NCI-H2196 (cell line): Measurements from ENCODE around the gene EFNB1.
"Not testable (repeated sequence)": the region's sequence is repeated elsewhere in the genome, so short reads cannot be mapped to it uniquely, and the experiment has no call there.

ENCODE experiments used
- DNase-seq: peaks from one replicate; lab custom pipeline; 2025; ENCODE audit not compliant: unreplicated experiment; lab: John Stamatoyannopoulos, UW

EFNB1 gene

GRCh38 chrX:68828740-68829581 lies at the start of gene EFNB1:
Gene EFNB1, plus strand, starts transcription at chrX:68829021. Its CDS starts 756 bp downstream, at chrX:68829777.
- DNase-seq = peak; percentile 89

GRCh38 chrX:68781295-68781694 lies 47.5 kb upstream of the EFNB1 start:
- not testable (repeated sequence) for DNase-seq

- DNase-seq = no peak
Observed at GRCh38 chrX:68784816-68785215, 44.0 kb upstream of the EFNB1 start.

DNA sequence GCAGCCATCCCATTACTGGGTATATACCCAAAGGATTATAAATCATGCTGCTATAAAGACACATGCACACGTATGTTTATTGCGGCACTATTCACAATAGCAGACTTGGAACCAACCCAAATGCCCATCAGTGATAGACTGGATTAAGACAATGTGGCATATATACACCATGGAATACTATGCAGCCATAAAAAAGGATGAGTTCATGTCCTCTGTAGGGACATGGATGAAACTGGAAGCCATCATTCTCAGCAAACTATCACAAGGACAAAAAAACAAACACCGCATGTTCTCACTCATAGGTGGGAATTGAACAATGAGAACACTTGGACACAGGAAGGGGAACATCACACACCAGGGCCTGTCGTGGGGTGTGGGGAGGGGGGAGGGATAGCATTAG lies 42.2 kb upstream of the EFNB1 start:
- not testable (repeated sequence) for DNase-seq

DNA sequence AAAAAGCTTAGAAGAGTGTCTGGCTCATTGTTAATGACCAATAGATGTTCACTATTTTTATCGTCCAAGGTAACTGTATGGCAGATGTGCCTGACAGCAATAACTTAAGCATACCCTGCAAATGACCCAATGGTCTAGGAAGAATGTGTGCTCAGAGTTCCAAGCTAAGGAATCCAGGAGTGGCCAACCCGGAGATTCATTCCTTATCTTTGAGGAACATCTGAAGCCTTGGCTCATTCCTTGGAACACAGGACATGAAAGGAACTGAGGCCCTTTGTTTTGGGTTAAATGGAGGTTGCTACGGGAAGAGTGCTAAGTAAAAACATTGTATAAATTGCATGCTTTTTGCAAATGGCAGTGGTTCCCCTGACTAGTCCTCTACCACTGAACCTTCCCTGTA lies 38.9 kb upstream of the EFNB1 start:
- DNase-seq = no peak

- DNase-seq = no peak
Observed at GRCh38 chrX:68792083-68792482, 36.7 kb upstream of the EFNB1 start.

- no peak for DNase-seq
Observed at GRCh38 chrX:68794461-68794860, 34.4 kb upstream of the EFNB1 start.

DNA sequence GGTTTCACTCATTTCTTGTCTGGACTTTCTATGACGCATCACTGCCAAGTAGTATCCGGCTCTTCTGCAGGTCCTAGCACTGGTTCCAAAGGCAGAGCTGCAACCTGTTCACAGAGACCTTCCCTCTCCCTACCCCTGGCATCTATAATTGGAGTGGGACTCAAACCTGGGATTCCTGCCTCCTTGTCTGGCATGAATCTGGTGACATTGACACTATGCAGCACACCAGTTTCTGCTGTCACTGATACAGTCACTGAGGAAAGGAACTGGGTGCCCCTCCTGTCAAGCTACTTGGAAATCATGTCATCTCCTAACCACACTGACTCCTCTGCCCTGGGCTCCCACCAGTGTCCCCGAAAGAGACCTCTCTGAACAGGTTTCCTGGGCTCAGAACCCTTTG lies 33.1 kb upstream of the EFNB1 start:
- DNase-seq = no peak

GRCh38 chrX:68798400-68798799 lies 30.4 kb upstream of the EFNB1 start:
- DNase-seq = not testable (repeated sequence)

DNA sequence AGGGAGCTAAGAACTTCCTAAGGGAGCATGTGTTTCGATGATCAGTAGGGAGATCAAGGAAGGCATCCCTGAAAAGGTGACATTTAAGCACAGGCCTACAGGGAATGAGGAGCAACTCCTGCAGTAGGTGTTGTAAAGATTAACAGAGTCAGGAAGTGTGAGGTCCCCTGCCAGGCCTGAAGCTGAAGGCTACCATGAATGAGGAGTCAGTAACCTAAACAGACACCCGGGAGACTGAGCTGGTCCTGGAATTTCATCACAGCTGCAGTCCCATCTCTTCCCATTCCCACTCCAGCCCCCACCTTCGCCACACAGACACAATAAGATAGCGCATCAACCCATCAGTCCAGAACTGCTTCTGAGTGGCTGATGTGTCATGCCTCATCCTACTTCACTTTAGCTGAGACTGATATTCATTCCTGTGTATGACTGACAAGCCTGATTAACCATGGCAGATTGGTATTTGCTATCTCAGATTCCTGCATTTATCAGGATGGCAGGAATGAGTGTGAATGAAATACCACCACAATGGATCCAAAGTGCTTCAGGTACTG lies 27.0 kb upstream of the EFNB1 start:
- DNase-seq = no peak

DNA sequence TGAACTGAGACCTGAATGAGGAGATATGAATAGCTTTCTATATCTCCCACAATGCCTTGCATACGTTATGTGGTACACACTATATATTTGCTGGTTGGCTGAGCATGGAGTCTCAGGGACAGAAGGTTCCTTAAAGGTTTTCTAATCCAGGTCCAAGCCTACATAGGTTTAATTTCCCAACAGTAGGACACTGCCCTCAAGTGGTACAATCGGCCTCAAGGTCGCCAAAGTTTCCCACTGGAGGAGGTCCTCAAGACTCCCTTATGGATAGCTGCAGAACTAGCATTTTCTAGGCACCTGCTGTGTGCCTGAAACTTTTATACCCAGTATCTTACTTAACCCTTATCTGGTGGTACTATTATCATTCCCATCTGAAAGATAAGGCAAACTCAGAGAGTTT lies 21.0 kb upstream of the EFNB1 start:
- DNase-seq = no peak

GRCh38 chrX:68808686-68809357 lies 20.0 kb upstream of the EFNB1 start:
- no peak for DNase-seq

- no peak for DNase-seq
Observed at GRCh38 chrX:68820476-68821110, 8.2 kb upstream of the EFNB1 start.

- DNase-seq = no peak
Observed at GRCh38 chrX:68821616-68822015, 7.2 kb upstream of the EFNB1 start.

GRCh38 chrX:68822641-68823410 lies 6.0 kb upstream of the EFNB1 start:
- DNase-seq = peak; percentile 34

GRCh38 chrX:68823413-68824151 lies 5.2 kb upstream of the EFNB1 start:
- no peak for DNase-seq

- DNase-seq = no peak
Observed at GRCh38 chrX:68824152-68824433, 4.7 kb upstream of the EFNB1 start.

DNA sequence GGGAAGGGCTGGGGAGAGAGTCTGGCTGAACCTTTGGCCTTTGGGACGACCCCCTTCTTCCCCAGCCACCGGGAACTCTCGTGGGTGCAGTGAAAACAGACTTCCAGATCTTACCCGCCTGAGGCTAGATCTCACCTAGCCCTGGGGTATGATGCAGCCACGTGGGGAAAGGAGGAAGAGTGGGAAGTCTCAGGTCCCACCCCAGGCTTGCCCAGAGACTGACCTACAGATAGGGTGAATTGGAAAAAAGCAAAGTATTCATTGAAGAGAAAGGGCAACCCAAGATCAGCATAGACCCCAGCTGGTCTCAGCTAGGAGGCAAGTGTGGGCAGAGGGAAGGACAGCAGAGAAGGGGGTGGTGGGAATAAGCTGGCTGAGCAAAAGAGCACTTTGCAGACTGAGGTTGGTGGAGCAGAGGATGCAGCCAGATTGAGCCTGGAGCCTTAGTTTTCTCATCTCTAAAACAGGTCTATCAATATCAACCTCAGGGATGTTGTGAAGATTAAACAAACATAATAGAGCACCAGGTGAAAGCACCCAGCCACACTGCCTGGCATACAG lies 4.2 kb upstream of the EFNB1 start:
- DNase-seq = no peak

DNA sequence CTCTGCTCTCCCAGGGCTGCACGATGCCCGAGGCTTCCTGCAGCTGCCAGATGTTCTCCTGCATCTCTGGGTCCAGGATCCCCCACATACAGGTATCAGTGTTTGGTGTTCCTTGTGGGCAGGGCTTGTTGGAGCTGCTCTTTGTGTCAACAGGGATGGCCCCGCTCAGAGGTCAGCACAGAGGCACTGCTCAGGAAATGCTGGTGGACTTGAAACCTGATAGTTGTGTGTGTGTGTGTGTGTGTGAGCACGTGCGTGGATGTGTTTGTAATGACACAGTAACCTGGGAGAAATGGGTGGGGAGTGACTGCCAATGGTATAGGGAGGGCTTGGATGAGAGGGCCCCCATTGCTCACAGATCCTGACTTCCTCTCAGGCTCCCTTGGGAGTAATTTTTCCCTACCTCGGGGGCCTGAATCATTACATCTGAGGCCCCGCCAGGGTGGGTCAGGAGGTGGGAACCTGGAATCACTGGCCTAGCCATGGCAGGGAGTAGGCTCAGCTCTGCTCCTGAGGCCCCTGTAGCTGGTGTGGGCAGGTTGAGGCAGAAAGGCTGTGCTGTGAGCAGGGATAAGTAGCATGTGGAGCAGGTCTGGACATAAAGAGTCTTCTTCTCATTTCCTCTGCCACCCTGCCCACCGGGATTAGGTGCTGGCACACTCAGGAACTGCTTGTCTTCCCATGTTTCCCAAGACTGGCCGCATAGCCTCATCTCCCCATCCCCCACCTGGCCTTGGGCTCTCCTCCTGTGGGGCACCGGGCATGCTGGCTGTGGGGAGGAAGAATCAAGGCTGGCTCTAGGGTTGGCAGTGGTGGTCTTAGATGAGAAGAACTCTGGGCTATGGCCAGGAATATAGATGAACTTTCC lies 2.5 kb upstream of the EFNB1 start:
- DNase-seq = no peak
